GM12873 (cell line): ENCODE measurements around the gene ANKRD55.

Source experiments
- CTCF ChIP-seq: IDR thresholded peaks from 2 replicates; pipeline ENCODE4 v1.5.1; 2012; ENCODE audit warnings: low read depth, mild to moderate bottlenecking, moderate library complexity, low read length, control low read depth; ENCODE audit not compliant: insufficient read depth; ENCODE audit errors: missing control alignments

ANKRD55 gene

GRCh38 chr5:56075361-56075760, 157.8 kb downstream of the ANKRD55 start:
- no peak for TF ChIP-seq CTCF

- TF ChIP-seq CTCF = no peak
These were observed 160.0 kb downstream of the ANKRD55 start for GRCh38 chr5:56072863-56073766.

- TF ChIP-seq CTCF = no peak
These were observed 161.7 kb downstream of the ANKRD55 start for GRCh38 chr5:56071470-56071869.

- TF ChIP-seq CTCF = no peak
These were observed 162.2 kb downstream of the ANKRD55 start for GRCh38 chr5:56070851-56071465.

- no peak for TF ChIP-seq CTCF
These were observed 163.4 kb downstream of the ANKRD55 start for GRCh38 chr5:56069652-56070226.

GRCh38 chr5:56066931-56067450, 166.1 kb downstream of the ANKRD55 start:
- TF ChIP-seq CTCF = no peak

- no peak for TF ChIP-seq CTCF
These were observed 168.1 kb downstream of the ANKRD55 start for GRCh38 chr5:56064984-56065383.
